G401.6 (cell line): Measurements from ENCODE around the gene LIM2.
"Not testable (repeated sequence)": the region's sequence is repeated elsewhere in the genome, so short reads cannot be mapped to it uniquely, and the experiment has no call there.

Source experiments
- FAIRE-seq: peaks from 2 replicates; lab custom pipeline; 2012; peaks lifted over from hg19 to GRCh38; lab: Jason Lieb, UNC

The LIM2 gene

GRCh38 chr19:51387924-51388389 lies at the start of gene LIM2:
LIM2 (minus strand) TSS chr19:51387974; CDS start chr19:51387443, 531 bp downstream.
- no peak for FAIRE-seq

DNA sequence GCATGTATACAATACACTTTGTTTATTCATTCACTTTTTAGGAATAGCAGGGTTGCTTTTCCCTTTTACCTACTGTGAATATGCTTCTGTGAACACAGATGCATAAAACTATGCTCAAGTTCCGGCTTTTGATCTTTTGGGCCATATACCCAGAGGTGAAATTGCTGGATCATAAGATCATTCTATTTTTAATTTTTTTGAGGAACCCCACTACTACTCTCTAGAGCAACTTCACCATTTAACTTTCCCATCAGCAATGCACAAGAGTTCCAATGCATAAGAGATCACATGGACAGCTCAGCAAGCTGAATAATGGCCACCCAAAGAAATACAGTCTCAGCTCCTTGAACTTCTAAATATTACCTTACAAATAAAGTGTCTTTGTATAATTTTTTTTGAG lies 46.7 kb upstream of the LIM2 start:
- no peak for FAIRE-seq

GRCh38 chr19:51433043-51433442 lies 45.3 kb upstream of the LIM2 start:
- no peak for FAIRE-seq

- no peak for FAIRE-seq
Measured at GRCh38 chr19:51431124-51431523, 43.4 kb upstream of the LIM2 start.

- no peak for FAIRE-seq
Measured at GRCh38 chr19:51430221-51430620, 42.4 kb upstream of the LIM2 start.

GRCh38 chr19:51427201-51427600 lies 39.4 kb upstream of the LIM2 start:
- no peak for FAIRE-seq

- FAIRE-seq = no peak
Measured at GRCh38 chr19:51422053-51422448, 34.3 kb upstream of the LIM2 start.

GRCh38 chr19:51421229-51422052 lies 33.7 kb upstream of the LIM2 start:
- no peak for FAIRE-seq

- FAIRE-seq = not testable (repeated sequence)
Measured at GRCh38 chr19:51420511-51420910, 32.7 kb upstream of the LIM2 start.

DNA sequence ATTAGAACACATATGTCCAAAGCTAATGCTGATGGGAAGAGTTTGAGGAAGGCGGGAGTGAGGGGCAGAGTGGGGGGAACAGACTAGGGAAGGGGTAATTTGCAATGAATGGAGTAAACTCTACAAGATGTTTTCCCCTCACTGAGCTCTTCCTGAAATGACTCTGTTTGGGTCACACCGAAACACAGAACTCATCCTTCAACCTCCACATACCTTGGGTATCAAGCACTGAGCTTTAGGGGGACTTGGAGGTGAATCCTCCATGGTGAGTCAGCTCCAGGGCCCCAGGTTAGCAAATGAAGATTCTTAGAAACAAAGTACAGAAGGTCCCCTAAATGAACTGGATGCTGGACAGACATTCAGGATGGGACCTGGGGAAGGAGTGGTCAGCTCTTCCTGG lies 30.9 kb upstream of the LIM2 start:
- FAIRE-seq = no peak

DNA sequence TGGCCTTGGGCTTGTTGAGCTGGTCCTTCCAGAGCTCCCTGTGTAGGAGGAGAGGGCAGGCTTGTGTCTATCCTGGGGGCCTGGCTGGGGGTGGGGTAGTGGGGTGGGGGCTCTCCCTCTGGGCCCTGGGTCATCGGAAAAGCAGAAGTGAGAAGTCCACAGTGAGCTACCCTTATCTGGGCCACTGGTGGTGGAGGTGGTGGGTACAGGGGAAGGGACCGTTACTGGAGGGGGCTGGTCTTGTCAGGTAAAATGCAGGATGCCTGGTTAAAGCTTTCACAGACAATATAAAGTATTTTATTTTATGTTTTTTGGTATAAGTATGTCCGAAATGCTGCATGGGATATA lies 30.0 kb upstream of the LIM2 start:
- FAIRE-seq = no peak

- FAIRE-seq = no peak
Measured at GRCh38 chr19:51417107-51417809, 29.5 kb upstream of the LIM2 start, which contains the start of gene SIGLEC10. SIGLEC10 (minus strand) TSS chr19:51417642; CDS start chr19:51417581, 61 bp downstream.

DNA sequence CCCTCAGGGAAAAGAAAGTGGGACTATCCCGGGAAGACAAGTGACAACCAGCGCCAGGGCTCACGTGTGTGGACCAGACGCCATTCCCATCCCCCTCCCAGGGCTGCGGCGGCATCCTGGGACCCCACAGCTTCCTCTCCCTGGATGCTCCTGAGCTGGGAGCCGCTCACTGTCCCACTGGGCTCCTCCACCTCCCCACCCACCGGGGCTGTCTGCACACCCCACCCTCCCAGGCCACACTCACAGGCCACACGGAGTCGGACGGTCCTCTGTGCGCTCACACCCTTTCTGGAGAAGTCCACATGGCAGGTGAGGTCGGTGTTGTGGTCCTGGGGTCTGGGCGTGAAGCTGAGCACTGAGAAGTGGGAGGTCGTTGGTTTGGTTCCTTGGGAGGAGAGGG lies 28.6 kb upstream of the LIM2 start:
- FAIRE-seq = not testable (repeated sequence)

GRCh38 chr19:51415187-51415586 lies 27.4 kb upstream of the LIM2 start:
- no peak for FAIRE-seq

- FAIRE-seq = no peak
Measured at GRCh38 chr19:51410950-51411748, 23.4 kb upstream of the LIM2 start.

GRCh38 chr19:51407511-51408131 lies 19.8 kb upstream of the LIM2 start:
- no peak for FAIRE-seq

- no peak for FAIRE-seq
Measured at GRCh38 chr19:51402117-51402516, 14.3 kb upstream of the LIM2 start.

GRCh38 chr19:51399936-51400335 lies 12.2 kb upstream of the LIM2 start:
- not testable (repeated sequence) for FAIRE-seq

GRCh38 chr19:51399231-51399630 lies 11.5 kb upstream of the LIM2 start:
- FAIRE-seq = no peak

GRCh38 chr19:51398096-51398704 lies 10.4 kb upstream of the LIM2 start:
- peak; percentile 94 for FAIRE-seq

DNA sequence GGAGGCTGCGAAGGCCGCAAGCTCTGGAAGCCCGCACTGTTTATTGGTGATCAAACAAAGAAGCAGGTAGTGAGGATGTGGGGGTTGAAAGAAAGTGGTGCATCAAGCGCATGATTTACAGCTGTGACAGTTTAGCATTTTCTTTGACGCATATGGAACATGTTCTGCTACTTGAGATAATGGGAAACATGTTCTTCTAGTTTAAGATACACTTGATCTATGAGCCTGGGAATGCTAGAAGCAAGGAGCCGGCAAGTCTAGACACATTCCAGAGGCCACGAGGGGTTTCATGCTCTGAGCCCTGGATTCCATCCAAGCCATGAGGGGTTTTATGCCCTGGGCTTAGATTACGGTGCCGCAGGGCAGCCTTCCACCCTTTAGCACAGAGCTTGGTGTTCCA lies 9.7 kb upstream of the LIM2 start:
- FAIRE-seq = not testable (repeated sequence)

DNA sequence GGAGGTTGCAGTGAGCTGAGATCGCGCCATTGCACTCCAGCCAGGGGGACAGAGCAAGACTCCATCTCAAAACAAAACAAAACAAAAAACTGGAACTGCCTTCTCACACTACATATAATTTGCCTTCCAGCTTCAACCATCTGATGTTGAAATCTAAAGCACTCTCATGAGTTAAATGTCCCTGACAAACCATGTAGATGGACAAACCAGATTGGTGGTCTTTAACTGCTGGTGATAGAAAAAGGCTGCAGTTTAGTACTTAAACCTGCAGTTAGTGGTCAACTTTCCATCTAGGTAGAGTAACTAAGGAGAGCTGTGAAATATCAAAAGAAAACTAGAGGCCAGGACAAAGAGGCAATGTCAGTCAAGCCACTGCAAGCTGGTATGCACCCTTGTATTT lies 8.4 kb upstream of the LIM2 start:
- FAIRE-seq = no peak
